Vein endothelial cell (primary cell): Measurements from ENCODE around the gene LRFN2. TPM values are rescaled to one million over a fixed set of nuclear protein-coding genes. Genes with fewer than 3 reads are reported as not detected.

Source experiments
- small RNA-seq: library from RNA; depleted of rRNA; stranded (forward); fragments of <200 nt; gene quantifications from one replicate; pipeline ENCODE3, GENCODE V24; 2012
- total RNA-seq: library from RNA; depleted of rRNA; stranded (reverse); fragments of >200 nt; gene quantifications from 2 replicates; pipeline ENCODE4 v1.2.3, GENCODE V29; 2012

LRFN2 gene
- total RNA-seq = not detected in 2 replicates

DNA sequence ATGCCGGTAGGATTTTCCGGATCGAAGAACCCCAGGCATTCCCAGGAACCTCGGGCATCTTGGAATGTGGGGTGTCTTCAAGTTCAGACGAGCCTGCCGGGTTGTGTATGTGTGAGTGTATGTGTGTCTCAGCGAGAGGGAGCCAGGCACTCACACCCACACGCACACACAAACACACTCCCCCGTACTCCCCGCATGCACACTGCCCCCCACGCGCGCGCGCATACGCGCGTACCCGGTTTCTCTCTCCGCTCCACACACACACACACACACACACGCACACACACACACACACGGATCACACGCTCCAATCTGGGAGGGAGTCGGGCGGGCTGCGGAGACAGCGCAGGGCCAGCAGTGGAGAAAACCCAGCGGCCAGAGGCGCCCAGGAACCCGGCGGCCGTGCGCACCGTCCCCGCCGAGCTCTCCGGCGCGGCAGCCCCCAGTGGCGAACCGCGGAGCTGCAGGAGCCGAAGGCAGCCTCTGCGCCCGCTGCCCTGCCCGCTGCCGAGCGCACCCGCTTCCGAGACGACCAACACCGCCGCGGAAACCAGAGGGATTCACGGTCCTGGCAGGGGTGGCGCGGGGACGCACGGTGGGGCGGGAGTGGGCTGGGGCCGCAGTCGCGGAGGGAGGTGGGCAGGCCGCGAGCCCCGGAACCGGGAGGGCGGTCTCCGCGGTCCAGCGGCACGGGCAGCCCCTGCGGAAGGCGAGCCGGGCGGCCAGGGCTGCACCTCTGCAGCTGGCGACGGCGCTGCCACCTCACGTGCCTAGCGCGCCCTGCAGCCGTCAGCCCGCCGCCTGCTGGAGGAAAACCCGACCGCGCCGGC lies at the start of gene LRFN2:
Gene LRFN2 (minus strand): TSS at position 125 of the 830 bp plus-strand sequence.

Small RNA genes lying within 50 kb of the gene (small RNA-seq; reads per million reads assigned to genes)
- gene RNU6-250P = not detected
